Activated T-cell treated with anti-CD3 and anti-CD28 coated beads, Interleukin-2, amount 50 U/mL, for 4 hours (primary cell): ENCODE data around the gene NAGLU. TPM values are rescaled to one million over a fixed set of nuclear protein-coding genes. Genes with fewer than 3 reads are reported as not detected.

Source experiments
- ATAC-seq, 2 donors: fragments of 200-7000 bp; cut with Tn5 transposase; one replicate each; pipeline ENCODE4 v1.10.0; 2021
- DNase-seq: peaks from one replicate; pipeline ENCODE4 v3.0.0-alpha.2; 2020
- H3K27me3 Mint-ChIP-seq: one replicate; pipeline ENCODE4 v1.8.0; 2021; ENCODE audit warnings: low read depth, mixed read lengths
- H3K36me3 Mint-ChIP-seq: one replicate; pipeline ENCODE4 v1.8.0; 2022; ENCODE audit warnings: mixed read lengths; ENCODE audit not compliant: insufficient read depth
- H3K4me1 Mint-ChIP-seq: one replicate; pipeline ENCODE4 v1.8.0; 2021; ENCODE audit warnings: low read depth, mixed read lengths
- H3K4me3 Mint-ChIP-seq: one replicate; pipeline ENCODE4 v1.8.0; 2021; ENCODE audit warnings: mild to moderate bottlenecking, moderate library complexity, mixed read lengths
- H3K9me3 Mint-ChIP-seq: one replicate; pipeline ENCODE4 v1.8.0; 2021; ENCODE audit warnings: mixed read lengths
- total RNA-seq, 3 donors: library from RNA; stranded (reverse); gene quantifications; one replicate each; pipeline ENCODE4 v1.2.1, GENCODE V29; 2021

Gene NAGLU
- total RNA-seq = 10 to 100 TPM; 11.6 to 12.9 (median 12.0) TPM

- no peaks in the 10 kb centered on the region for H3K27me3 Mint-ChIP-seq
- peaks cover 38% of the 10 kb centered on the region for H3K4me1 Mint-ChIP-seq
Observed at GRCh38 chr17:42536048-42536371, at the start of gene NAGLU. Gene NAGLU, plus strand, starts transcription at chr17:42536241. Its CDS starts 32 bp downstream, at chr17:42536273.

GRCh38 chr17:42488032-42488431 lies 48.0 kb upstream of the NAGLU start:
- Mint-ChIP-seq H3K9me3 (no peaks in the 10 kb centered on the region), H3K4me3 (no peak overlapping the region), H3K36me3 (peaks cover 13% of the 10 kb centered on the region), H3K4me1 (peaks cover 26% of the 10 kb centered on the region), H3K27me3 (peaks cover 4% of the 10 kb centered on the region)
- DNase-seq (no peak), ATAC-seq (no peak)

More at GRCh38 chr17:42536048-42536371, at the start of gene NAGLU:
- ATAC-seq (peak; percentile 87 to 91), DNase-seq (peak; percentile 73)
- no peaks in the 10 kb centered on the region for H3K9me3 Mint-ChIP-seq
- peaks cover 5% of the 10 kb centered on the region for H3K36me3 Mint-ChIP-seq
- H3K4me3 Mint-ChIP-seq = peak within 1 kb of the TSS; percentile 83

GRCh38 chr17:42493319-42493718 lies 42.7 kb upstream of the NAGLU start:
- Mint-ChIP-seq H3K9me3 (no peaks in the 10 kb centered on the region), H3K36me3 (peaks cover 23% of the 10 kb centered on the region)

GRCh38 chr17:42494673-42495072 lies 41.4 kb upstream of the NAGLU start:
- Mint-ChIP-seq H3K4me3 (no peak overlapping the region), H3K4me1 (peaks cover 7% of the 10 kb centered on the region), H3K27me3 (peaks cover under 1% of the 10 kb centered on the region), H3K9me3 (no peaks in the 10 kb centered on the region), H3K36me3 (peaks cover 20% of the 10 kb centered on the region)
- DNase-seq (no peak), ATAC-seq (no peak)

More at GRCh38 chr17:42493319-42493718, 42.7 kb upstream of the NAGLU start:
- ATAC-seq (no peak), DNase-seq (no peak)
- H3K4me3 Mint-ChIP-seq = no peak overlapping the region
- H3K27me3 Mint-ChIP-seq = peaks cover 4% of the 10 kb centered on the region
- peaks cover 11% of the 10 kb centered on the region for H3K4me1 Mint-ChIP-seq

GRCh38 chr17:42498828-42499227 lies 37.2 kb upstream of the NAGLU start:
- H3K4me3 Mint-ChIP-seq = no peak overlapping the region
- H3K9me3 Mint-ChIP-seq = no peaks in the 10 kb centered on the region
- no peak for ATAC-seq
- H3K4me1 Mint-ChIP-seq = peaks cover 7% of the 10 kb centered on the region
- DNase-seq = no peak
- H3K36me3 Mint-ChIP-seq = peaks cover 25% of the 10 kb centered on the region
- H3K27me3 Mint-ChIP-seq = no peaks in the 10 kb centered on the region

GRCh38 chr17:42502091-42502490 lies 34.0 kb upstream of the NAGLU start:
- ATAC-seq = no peak
- H3K27me3 Mint-ChIP-seq = no peaks in the 10 kb centered on the region
- no peak for DNase-seq
- H3K4me3 Mint-ChIP-seq = no peak overlapping the region
- no peaks in the 10 kb centered on the region for H3K9me3 Mint-ChIP-seq
- H3K36me3 Mint-ChIP-seq = peaks cover 14% of the 10 kb centered on the region
- H3K4me1 Mint-ChIP-seq = no peaks in the 10 kb centered on the region

GRCh38 chr17:42502926-42503325 lies 33.1 kb upstream of the NAGLU start:
- Mint-ChIP-seq H3K36me3 (peaks cover 17% of the 10 kb centered on the region), H3K9me3 (no peaks in the 10 kb centered on the region), H3K4me1 (no peaks in the 10 kb centered on the region), H3K4me3 (no peak overlapping the region), H3K27me3 (no peaks in the 10 kb centered on the region)
- DNase-seq = no peak
- no peak for ATAC-seq

- Mint-ChIP-seq H3K4me3 (no peak overlapping the region), H3K36me3 (peaks cover 16% of the 10 kb centered on the region), H3K9me3 (no peaks in the 10 kb centered on the region), H3K4me1 (peaks cover 2% of the 10 kb centered on the region), H3K27me3 (no peaks in the 10 kb centered on the region)
- DNase-seq (no peak), ATAC-seq (no peak)
Observed at GRCh38 chr17:42507671-42508070, 28.4 kb upstream of the NAGLU start.

- H3K36me3 Mint-ChIP-seq = peaks cover 15% of the 10 kb centered on the region
- DNase-seq = no peak
- no peaks in the 10 kb centered on the region for H3K9me3 Mint-ChIP-seq
- no peak for ATAC-seq
- H3K4me1 Mint-ChIP-seq = peaks cover 2% of the 10 kb centered on the region
- no peaks in the 10 kb centered on the region for H3K27me3 Mint-ChIP-seq
- H3K4me3 Mint-ChIP-seq = no peak overlapping the region
Observed at GRCh38 chr17:42508426-42509165, 27.4 kb upstream of the NAGLU start.

GRCh38 chr17:42509409-42509808 lies 26.6 kb upstream of the NAGLU start:
- ATAC-seq (no peak), DNase-seq (no peak)
- H3K4me3 Mint-ChIP-seq = no peak overlapping the region
- no peaks in the 10 kb centered on the region for H3K9me3 Mint-ChIP-seq
- H3K27me3 Mint-ChIP-seq = no peaks in the 10 kb centered on the region
- H3K4me1 Mint-ChIP-seq = peaks cover 2% of the 10 kb centered on the region
- H3K36me3 Mint-ChIP-seq = peaks cover 15% of the 10 kb centered on the region

- H3K27me3 Mint-ChIP-seq = no peaks in the 10 kb centered on the region
- no peak for DNase-seq
- H3K36me3 Mint-ChIP-seq = peaks cover 15% of the 10 kb centered on the region
- ATAC-seq = no peak
- no peak overlapping the region for H3K4me3 Mint-ChIP-seq
- H3K4me1 Mint-ChIP-seq = peaks cover 2% of the 10 kb centered on the region
- H3K9me3 Mint-ChIP-seq = no peaks in the 10 kb centered on the region
Observed at GRCh38 chr17:42509841-42510240, 26.2 kb upstream of the NAGLU start.

GRCh38 chr17:42512246-42512645 lies 23.8 kb upstream of the NAGLU start:
- Mint-ChIP-seq H3K4me1 (peaks cover 2% of the 10 kb centered on the region), H3K36me3 (peaks cover 15% of the 10 kb centered on the region), H3K27me3 (no peaks in the 10 kb centered on the region), H3K4me3 (no peak overlapping the region), H3K9me3 (no peaks in the 10 kb centered on the region)
- ATAC-seq = no peak
- no peak for DNase-seq

- no peaks in the 10 kb centered on the region for H3K27me3 Mint-ChIP-seq
- peaks cover 13% of the 10 kb centered on the region for H3K36me3 Mint-ChIP-seq
- ATAC-seq (no peak), DNase-seq (no peak)
- H3K9me3 Mint-ChIP-seq = no peaks in the 10 kb centered on the region
- H3K4me3 Mint-ChIP-seq = no peak overlapping the region
- peaks cover 4% of the 10 kb centered on the region for H3K4me1 Mint-ChIP-seq
Observed at GRCh38 chr17:42512733-42513251, 23.2 kb upstream of the NAGLU start.

- peaks cover 4% of the 10 kb centered on the region for H3K4me1 Mint-ChIP-seq
- no peaks in the 10 kb centered on the region for H3K9me3 Mint-ChIP-seq
- H3K4me3 Mint-ChIP-seq = no peak overlapping the region
- peaks cover 8% of the 10 kb centered on the region for H3K36me3 Mint-ChIP-seq
- DNase-seq = no peak
- no peak for ATAC-seq
- H3K27me3 Mint-ChIP-seq = no peaks in the 10 kb centered on the region
Observed at GRCh38 chr17:42513686-42514085, 22.4 kb upstream of the NAGLU start.

- no peak overlapping the region for H3K4me3 Mint-ChIP-seq
- no peaks in the 10 kb centered on the region for H3K9me3 Mint-ChIP-seq
- peaks cover 4% of the 10 kb centered on the region for H3K36me3 Mint-ChIP-seq
- H3K27me3 Mint-ChIP-seq = no peaks in the 10 kb centered on the region
- ATAC-seq = no peak
- DNase-seq = no peak
- H3K4me1 Mint-ChIP-seq = peaks cover 2% of the 10 kb centered on the region
Observed at GRCh38 chr17:42514279-42514678, 21.8 kb upstream of the NAGLU start.
